ENCODE results near the gene ADAMTS12.
"Not testable (repeated sequence)": the region's sequence is repeated elsewhere in the genome, so short reads cannot be mapped to it uniquely, and the experiment has no call there.

ADAMTS12 gene

DNA sequence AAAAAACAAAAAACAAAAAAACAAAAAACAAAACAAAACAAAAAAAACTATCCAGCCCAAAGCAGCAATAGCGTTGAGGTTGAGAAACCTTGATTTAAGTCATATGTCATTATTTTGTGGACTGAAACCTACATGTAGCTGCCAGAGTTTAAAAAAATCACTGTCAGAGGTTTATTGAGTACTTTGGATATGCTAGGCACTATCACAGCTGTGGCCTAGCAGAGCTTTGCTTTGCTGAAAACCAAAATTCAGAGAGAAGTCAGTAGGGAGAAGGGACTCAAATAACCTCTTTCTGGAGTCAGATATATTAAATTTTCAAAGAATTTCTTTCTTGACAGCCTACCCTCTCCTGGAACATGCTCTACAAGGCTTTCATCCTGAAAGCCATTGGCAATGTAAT, 299.5 kb downstream of the ADAMTS12 start:
- no peak for DNase-seq (ENCODE audit: low spot score)

DNA sequence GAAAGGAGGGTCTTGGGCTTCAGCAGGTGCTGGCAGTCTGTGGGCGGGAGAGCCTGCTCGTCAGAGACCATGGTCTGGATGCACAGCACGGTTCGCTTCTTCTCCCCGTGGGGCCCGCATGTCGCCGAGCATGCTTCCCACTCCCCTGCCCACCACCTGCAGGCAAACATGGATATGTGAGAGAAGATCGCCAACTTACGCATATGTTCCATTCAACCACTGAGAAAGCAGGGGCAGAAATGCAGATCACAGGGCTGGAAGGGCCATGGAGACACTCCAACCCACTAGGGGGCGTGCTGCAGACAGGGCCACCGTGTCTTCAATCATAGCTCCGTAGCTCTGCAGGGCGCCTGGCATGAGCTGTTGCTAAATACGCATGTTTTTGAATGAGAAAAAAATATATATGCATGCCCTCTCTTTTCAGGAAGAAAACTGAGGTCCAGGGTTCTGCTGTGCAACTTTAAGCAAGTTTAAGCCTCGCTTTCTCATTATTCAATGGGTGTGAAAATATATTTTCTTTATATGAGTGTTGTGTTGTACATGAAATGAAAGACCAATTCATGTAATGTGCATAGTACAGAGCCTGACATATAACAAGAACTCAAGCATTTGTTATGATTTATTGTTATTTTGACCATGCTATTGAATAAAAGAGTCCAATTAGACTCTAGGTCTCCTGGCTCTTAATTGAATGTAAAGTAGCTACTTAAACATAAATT, 303.0 kb downstream of the ADAMTS12 start:
- DNase-seq (ENCODE audit: low spot score): no peak

GRCh38 chr5:33583332-33583731, 308.5 kb downstream of the ADAMTS12 start:
- DNase-seq (ENCODE audit: low spot score): no peak

DNA sequence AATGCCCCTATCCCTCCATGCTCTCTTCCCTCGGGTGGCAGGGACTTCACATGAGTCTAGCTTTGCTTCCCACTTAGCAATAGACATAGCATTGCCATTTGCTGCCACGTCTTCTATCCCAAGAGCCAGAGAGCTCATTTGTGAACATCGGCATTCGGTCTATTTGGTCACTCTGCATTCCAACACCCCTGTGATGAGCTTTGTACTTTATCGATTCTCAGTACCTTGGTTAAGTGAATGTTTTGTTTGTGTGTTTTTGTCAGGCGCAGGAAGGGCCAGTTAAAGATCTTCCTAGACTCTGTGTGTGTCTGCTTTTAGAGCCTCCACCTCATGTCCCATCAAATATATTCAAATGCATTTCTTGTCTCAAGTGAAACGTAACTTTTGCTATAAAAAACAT, 309.4 kb downstream of the ADAMTS12 start:
- DNase-seq (ENCODE audit: low spot score): no peak

- no peak for DNase-seq (ENCODE audit: low spot score)
Measured at GRCh38 chr5:33579789-33580188, 312.0 kb downstream of the ADAMTS12 start.

- DNase-seq (ENCODE audit: low spot score): no peak
Measured at GRCh38 chr5:33579152-33579551, 312.6 kb downstream of the ADAMTS12 start.

DNA sequence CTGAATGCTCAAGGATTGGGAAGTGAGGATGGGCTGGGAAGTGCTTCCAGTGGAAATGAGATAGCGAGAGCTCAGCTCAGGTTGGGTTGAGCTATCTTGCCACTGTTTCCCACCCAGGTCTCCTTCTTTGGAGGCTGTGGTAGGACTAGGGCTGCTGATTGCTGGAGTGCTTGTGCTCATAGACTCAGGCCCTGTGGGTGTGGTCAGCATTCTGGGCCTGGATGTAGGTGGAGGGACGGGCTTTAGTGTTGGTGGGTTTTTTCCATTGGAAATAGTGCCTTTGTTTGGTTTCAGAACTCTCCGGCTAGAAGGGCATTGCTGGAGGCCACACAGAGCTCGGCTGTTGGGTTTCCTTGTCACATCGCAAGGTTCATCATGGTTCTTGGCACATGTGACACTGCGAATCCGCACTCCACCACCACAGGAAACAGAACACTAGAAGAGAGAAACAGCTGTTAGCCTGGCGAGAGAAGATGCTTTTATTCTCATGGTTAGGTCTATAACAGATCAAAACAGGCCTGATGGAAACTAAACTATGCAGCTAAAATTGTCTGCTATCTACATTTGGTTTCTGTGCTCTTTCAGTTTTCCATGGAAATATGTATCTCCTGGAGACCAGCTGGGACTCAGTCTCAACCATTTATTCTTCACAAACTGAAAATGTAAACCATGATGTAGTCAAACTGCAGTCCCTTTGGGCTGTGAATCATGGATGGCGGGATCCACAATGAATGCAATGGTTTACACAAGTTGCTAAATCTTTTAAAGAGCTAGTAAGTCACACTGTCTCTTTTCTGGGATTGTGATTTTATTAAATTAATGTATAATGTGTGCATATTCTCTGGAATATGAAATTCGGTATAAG, 314.8 kb downstream of the ADAMTS12 start:
- DNase-seq (ENCODE audit: low spot score): no peak

DNA sequence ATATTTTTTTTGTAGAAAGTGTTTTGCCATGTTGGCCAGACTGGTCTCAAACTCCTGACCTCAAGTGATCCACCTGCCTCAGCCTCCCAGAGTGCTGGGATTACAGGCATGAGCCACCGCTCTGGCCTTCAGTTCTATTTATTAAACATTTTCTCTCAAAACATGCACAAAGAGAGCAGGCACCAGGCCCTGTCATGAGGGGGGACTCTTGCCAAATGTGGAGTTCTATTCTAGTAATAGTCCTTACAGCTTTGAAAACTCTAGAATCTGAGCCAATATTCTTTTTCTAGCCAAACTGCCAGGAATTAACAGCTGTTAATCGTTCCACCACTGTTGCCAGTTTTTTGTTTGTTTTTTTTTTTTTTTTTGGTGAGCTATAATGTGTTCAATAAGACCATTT, 326.5 kb downstream of the ADAMTS12 start:
- no peak for DNase-seq (ENCODE audit: low spot score)

DNA sequence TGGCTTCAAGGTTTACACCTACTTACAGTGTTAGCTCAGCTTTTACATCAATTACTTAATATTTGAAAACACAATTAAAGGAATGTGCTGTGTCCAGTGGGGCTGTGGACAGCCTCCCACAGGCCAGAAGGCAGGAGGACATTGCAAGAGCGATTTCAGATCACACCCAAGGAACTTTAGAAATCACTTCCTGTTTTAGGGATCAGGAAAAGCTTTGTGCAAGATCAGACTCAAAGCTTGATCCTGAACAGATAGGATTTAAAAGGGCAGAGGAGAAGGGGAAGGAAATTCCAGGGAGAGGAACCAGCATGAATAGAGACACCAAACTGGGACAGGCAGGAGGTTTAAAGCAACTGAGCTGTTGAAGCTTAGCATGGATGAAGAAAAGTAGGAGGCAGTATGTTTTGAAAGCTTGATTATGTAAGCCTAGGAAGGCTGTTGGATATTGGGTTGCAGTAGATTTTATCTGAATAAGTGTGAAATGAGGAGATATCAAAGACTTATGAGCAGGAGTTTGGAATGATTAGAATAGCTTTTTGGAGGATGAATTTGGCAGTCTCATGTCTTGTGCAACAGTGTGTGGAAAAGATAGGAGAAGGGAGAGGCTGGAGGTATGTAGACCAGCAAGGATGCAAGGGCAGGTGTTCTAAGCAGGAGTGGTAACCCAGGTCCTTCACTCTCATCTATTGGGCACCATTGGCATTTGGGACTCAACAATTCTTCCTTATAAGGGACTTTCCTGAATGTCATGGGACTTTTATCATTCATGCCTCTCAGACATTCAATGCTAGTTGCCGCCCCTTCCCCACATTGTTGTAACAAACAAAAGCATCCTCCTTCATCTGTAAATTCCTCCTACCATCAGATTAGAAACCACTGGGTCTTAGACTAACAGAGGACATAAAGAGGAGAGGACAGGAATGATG, 327.5 kb downstream of the ADAMTS12 start:
- DNase-seq (ENCODE audit: low spot score): peak; percentile 35

GRCh38 chr5:33563530-33563929, 328.3 kb downstream of the ADAMTS12 start:
- no peak for DNase-seq (ENCODE audit: low spot score)

- DNase-seq (ENCODE audit: low spot score): no peak
Measured at GRCh38 chr5:33558489-33558888, 333.3 kb downstream of the ADAMTS12 start.

- DNase-seq (ENCODE audit: low spot score): no peak
Measured at GRCh38 chr5:33557605-33558004, 334.2 kb downstream of the ADAMTS12 start.

GRCh38 chr5:33556330-33557328, 335.2 kb downstream of the ADAMTS12 start:
- DNase-seq (ENCODE audit: low spot score): no peak

DNA sequence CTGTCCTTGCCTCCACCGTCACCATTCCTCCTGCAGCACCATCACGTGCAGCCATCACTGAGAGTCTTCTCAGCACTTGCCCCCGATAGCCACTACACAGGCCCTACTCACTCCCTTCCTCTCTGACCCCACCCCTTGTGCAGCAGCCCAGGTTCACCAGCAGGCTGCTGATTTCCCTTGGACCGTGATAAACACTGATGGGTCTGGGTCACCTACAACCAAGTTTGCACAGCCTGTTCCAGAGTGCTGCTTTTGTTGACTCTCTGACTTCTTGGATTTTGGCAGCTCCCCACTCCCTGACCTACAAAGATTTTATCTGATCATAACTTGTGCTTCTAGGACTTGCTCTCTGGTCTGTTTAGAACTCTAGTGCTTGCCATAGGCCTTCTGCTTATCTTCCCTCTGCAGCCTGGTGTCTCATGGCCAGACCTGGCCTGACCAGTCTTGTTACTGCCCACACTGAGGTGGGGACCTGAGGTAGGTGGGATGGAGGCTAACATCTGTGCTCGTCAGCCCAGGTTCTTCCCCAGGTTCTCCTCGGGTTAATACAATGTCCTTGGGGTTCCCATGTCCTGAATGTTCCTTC, 341.7 kb downstream of the ADAMTS12 start:
- DNase-seq (ENCODE audit: low spot score): no peak

DNA sequence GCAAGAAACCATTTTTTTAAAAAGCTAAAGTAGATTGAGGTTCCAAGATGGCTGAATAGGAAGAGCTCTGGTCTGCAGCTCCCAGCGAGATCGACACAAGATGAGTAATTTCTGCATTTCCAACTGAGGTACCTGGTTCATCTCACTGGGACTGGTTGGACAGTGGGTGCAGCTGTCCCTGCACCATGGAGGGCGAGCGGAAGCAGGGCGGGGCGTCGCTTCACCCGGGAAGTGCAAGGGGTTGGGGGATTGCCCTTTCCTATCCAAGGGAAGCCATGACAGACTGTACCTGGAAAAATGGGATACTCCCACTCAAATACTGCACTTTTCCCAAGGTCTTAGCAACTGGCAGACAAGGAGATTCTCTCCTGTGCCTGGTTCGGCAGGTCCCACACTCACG, 352.0 kb downstream of the ADAMTS12 start:
- DNase-seq (ENCODE audit: low spot score): not testable (repeated sequence)

GRCh38 chr5:33539212-33539611, 352.6 kb downstream of the ADAMTS12 start:
- no peak for DNase-seq (ENCODE audit: low spot score)

GRCh38 chr5:33538201-33538600, 353.6 kb downstream of the ADAMTS12 start:
- DNase-seq (ENCODE audit: low spot score): no peak

DNA sequence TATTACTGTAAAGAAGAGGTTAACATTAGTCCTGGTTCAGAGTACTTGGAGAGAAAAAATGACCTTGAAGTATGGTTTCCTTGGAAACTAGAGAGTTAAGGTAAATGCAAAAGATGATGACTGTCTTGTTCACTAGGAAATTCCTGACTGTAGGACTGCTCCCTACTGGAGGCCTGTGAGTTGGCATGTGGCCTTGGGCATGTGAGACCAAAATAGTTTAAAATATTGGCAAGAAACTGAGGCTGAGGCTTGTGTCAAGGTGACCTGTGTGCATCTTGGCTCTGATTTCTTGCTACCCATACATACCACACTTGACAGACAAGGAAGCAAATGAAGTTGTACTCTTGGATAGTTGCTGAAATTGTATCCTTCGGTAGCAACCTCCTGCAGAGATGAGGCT, 354.6 kb downstream of the ADAMTS12 start:
- no peak for DNase-seq (ENCODE audit: low spot score)

- DNase-seq (ENCODE audit: low spot score): no peak
Measured at GRCh38 chr5:33536802-33537201, 355.0 kb downstream of the ADAMTS12 start.

GRCh38 chr5:33531824-33532223, 360.0 kb downstream of the ADAMTS12 start:
- DNase-seq (ENCODE audit: low spot score): peak; percentile 47

DNA sequence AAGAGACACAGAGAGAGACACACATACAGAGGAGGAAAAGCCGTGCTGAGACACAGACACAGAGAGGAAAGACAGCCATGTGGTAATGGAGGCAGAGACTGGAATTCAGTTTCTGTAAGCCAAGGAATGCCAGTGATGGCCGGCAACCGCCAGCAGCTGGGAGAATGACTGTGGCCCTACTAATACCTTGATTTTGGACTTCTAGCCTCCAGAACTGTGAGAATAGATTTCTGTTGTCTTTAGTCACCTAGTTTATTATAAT, 360.8 kb downstream of the ADAMTS12 start:
- no peak for DNase-seq (ENCODE audit: low spot score)

All from putamen (tissue), 1 donor.